Measurements from ENCODE around the gene IRF2BP2.
A peak's percentile ranks its signal among the peaks of the same experiment; 100 is the strongest.

The IRF2BP2 gene

GRCh38 chr1:234561319-234561718, 48.7 kb downstream of the IRF2BP2 start:
- no peak for DNase-seq (ENCODE audit: low spot score)
- Histone ChIP-seq H3K4me1 (ENCODE audit: control insufficient read depth in 2 of 2, insufficient read depth in 1 of 2, low read depth in 1 of 2, low read length in 2 of 2) (peaks cover 0 to 10% of the 10 kb centered on the region in 2 donors), H2BK15ac (ENCODE audit: low read length) (no peak overlapping the region), H3K9ac (ENCODE audit: low read depth, low read length, poor library complexity) (no peak overlapping the region), H3K18ac (ENCODE audit: low read length) (no peak overlapping the region), H3K4me3 (ENCODE audit: low read length in 2 of 2) (no peak overlapping the region), H3K27me3 (ENCODE audit: control insufficient read depth in 3 of 3, insufficient read depth in 3 of 3, low read depth in 1 of 3, low read length in 3 of 3) (no peaks in the 10 kb centered on the region), H3K4me2 (ENCODE audit: insufficient read depth, low read length, poor library complexity, severe bottlenecking) (no peak overlapping the region), H2AFZ (ENCODE audit: low read length) (no peak overlapping the region), H3K23ac (ENCODE audit: low read depth, low read length, poor library complexity) (no peak overlapping the region), H2AK5ac (ENCODE audit: low read depth, low read length) (no peak overlapping the region), H4K8ac (ENCODE audit: low read depth, low read length) (no peak overlapping the region), H3K27ac (replicated peaks; ENCODE audit: low read length) (no peak overlapping the region), H3K4ac (ENCODE audit: low read length) (no peak overlapping the region), H2BK12ac (ENCODE audit: low read length) (no peak overlapping the region), H3K14ac (ENCODE audit: low read length) (no peak overlapping the region), H2BK5ac (ENCODE audit: low read length) (no peak overlapping the region), H4K91ac (ENCODE audit: low read depth, low read length, poor library complexity) (no peak overlapping the region), H3K36me3 (replicated peaks in 1 of 2; ENCODE audit: control insufficient read depth in 2 of 2, insufficient read depth in 2 of 2, low read length in 2 of 2) (no peaks in the 10 kb centered on the region), H3K9me3 (replicated peaks in 1 of 2; ENCODE audit: control insufficient read depth in 2 of 2, insufficient read depth in 1 of 2, low read depth in 1 of 2, low read length in 2 of 2) (no peaks in the 10 kb centered on the region), H2BK120ac (ENCODE audit: low read depth, low read length) (no peak overlapping the region), H3K79me1 (ENCODE audit: low read depth, low read length) (no peaks in the 10 kb centered on the region)
- WGBS, 2 donors (ENCODE audit: extremely low coverage in 2 of 2, insufficient read length in 2 of 2, insufficient replicate concordance in 1 of 2): no CpG with 5 or more reads among the region's 5 CpGs

DNA sequence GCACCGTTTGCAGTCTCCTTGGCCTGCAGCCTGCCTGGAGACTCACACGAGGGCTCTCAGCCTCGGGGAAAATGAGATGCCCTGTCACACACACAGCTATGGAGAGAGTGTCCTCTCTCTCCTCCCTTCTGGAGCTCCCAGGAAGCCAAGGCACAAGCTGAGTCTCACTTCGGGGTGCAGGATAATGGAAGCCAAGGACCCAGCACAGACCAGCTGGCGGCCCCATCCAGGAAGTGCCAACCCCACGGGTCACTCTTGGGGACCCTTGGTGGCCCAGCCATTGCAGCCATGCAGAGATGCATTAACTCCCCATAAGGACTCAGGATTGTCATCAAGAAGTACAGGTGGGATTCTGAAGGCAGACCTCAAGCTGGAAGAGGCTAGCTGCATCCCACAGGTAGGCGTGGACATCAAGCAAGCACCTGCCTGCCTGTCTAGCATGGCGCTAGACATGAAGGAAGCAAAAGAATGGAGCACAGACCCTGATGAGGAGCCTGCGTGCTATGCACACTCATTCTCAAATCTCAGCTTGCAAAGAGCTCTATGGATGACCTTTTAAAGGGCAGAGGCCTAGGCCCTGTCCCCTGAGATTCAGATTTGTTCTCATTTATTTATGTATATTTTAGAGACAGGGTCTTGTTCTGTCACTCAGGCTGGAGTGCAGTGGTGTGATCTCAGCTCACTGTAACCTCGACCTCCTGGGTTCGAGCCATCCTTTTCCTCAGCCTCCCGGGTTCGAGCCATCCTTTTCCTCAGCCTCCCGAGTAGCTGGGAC, 49.9 kb downstream of the IRF2BP2 start:
- WGBS, 2 donors (ENCODE audit: extremely low coverage in 2 of 2, insufficient read length in 2 of 2, insufficient replicate concordance in 1 of 2): no CpG with 5 or more reads among the region's 14 CpGs
- H2AK5ac ChIP-seq (ENCODE audit: low read depth, low read length): peak overlapping the region; percentile 25
- no peak overlapping the region for H3K9ac ChIP-seq (ENCODE audit: low read depth, low read length, poor library complexity)
- H3K4me2 ChIP-seq (ENCODE audit: insufficient read depth, low read length, poor library complexity, severe bottlenecking): no peak overlapping the region
- peaks cover 2 to 10% of the 10 kb centered on the region in 2 donors for H3K4me1 ChIP-seq (ENCODE audit: control insufficient read depth in 2 of 2, insufficient read depth in 1 of 2, low read depth in 1 of 2, low read length in 2 of 2)
- no peak overlapping the region for H3K18ac ChIP-seq (ENCODE audit: low read length)
- H2BK15ac ChIP-seq (ENCODE audit: low read length): peak overlapping the region; percentile 38
- H3K14ac ChIP-seq (ENCODE audit: low read length): no peak overlapping the region
- no peaks in the 10 kb centered on the region for H3K36me3 ChIP-seq (replicated peaks in 1 of 2; ENCODE audit: control insufficient read depth in 2 of 2, insufficient read depth in 2 of 2, low read length in 2 of 2)
- H4K8ac ChIP-seq (ENCODE audit: low read depth, low read length): no peak overlapping the region
- H3K4ac ChIP-seq (ENCODE audit: low read length): no peak overlapping the region
- no peaks in the 10 kb centered on the region for H3K27me3 ChIP-seq (ENCODE audit: control insufficient read depth in 3 of 3, insufficient read depth in 3 of 3, low read depth in 1 of 3, low read length in 3 of 3)
- no peak for DNase-seq (ENCODE audit: low spot score)
- H2BK12ac ChIP-seq (ENCODE audit: low read length): no peak overlapping the region
- H3K4me3 ChIP-seq (ENCODE audit: low read length in 2 of 2): no peak overlapping the region
- H3K9me3 ChIP-seq (replicated peaks in 1 of 2; ENCODE audit: control insufficient read depth in 2 of 2, insufficient read depth in 1 of 2, low read depth in 1 of 2, low read length in 2 of 2): no peaks in the 10 kb centered on the region
- no peak overlapping the region for H3K27ac ChIP-seq (replicated peaks; ENCODE audit: low read length)
- no peak overlapping the region for H2BK5ac ChIP-seq (ENCODE audit: low read length)
- no peak overlapping the region for H2AFZ ChIP-seq (ENCODE audit: low read length)
- H3K23ac ChIP-seq (ENCODE audit: low read depth, low read length, poor library complexity): peak overlapping the region; percentile 12
- peak overlapping the region; percentile 5 for H2BK120ac ChIP-seq (ENCODE audit: low read depth, low read length)
- no peaks in the 10 kb centered on the region for H3K79me1 ChIP-seq (ENCODE audit: low read depth, low read length)
- no peak overlapping the region for H4K91ac ChIP-seq (ENCODE audit: low read depth, low read length, poor library complexity)

DNA sequence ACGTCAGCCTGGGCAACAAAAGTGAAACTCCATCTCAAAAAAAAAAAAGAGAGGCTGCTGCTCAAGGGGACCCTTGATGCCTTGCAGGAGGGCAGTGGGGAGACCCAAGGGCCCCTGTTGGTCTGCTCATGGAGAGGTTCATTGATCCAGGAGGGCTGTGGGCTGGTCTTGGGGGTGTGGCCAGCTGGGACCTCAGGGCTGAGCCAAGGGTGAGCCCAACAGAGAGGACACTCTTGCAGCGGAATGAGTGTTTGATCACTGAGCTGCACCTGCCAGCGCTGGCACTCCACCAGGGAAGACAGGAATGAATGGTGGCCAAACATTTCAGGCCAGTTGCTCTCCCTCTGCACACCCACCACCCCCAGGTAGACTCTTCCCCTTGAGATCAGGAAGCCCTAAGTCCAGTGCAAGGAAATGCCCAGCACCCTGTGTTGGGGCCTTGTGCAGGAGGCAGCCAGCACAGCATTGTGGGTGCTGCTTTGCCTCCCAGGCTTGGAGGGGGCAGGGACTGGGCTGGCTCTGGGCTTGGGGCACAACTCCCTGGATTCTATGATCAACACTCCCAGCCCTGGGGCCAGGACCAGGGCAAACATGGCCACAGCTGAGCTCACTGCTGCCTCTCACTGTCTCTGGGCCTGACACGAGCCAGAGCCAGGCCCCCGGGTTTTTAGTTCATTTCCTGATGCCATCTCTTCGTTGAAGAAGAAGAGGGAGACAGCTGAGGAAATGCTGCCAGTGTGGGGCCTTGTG, 50.7 kb downstream of the IRF2BP2 start:
- Histone ChIP-seq H3K4ac (ENCODE audit: low read length) (no peak overlapping the region), H3K27ac (replicated peaks; ENCODE audit: low read length) (no peak overlapping the region), H3K79me1 (ENCODE audit: low read depth, low read length) (no peaks in the 10 kb centered on the region), H3K18ac (ENCODE audit: low read length) (peak overlapping the region; percentile 55), H2BK120ac (ENCODE audit: low read depth, low read length) (peak overlapping the region; percentile 5), H3K23ac (ENCODE audit: low read depth, low read length, poor library complexity) (peak overlapping the region; percentile 76), H4K8ac (ENCODE audit: low read depth, low read length) (no peak overlapping the region), H3K9me3 (replicated peaks in 1 of 2; ENCODE audit: control insufficient read depth in 2 of 2, insufficient read depth in 1 of 2, low read depth in 1 of 2, low read length in 2 of 2) (no peaks in the 10 kb centered on the region), H2BK5ac (ENCODE audit: low read length) (peak overlapping the region; percentile 47), H3K4me2 (ENCODE audit: insufficient read depth, low read length, poor library complexity, severe bottlenecking) (no peak overlapping the region), H2AK5ac (ENCODE audit: low read depth, low read length) (peak overlapping the region; percentile 33), H3K14ac (ENCODE audit: low read length) (no peak overlapping the region), H2BK15ac (ENCODE audit: low read length) (peak overlapping the region; percentile 38), H2AFZ (ENCODE audit: low read length) (no peak overlapping the region), H3K9ac (ENCODE audit: low read depth, low read length, poor library complexity) (no peak overlapping the region), H3K4me3 (ENCODE audit: low read length in 2 of 2) (no peak overlapping the region), H3K4me1 (ENCODE audit: control insufficient read depth in 2 of 2, insufficient read depth in 1 of 2, low read depth in 1 of 2, low read length in 2 of 2) (peaks cover 4 to 7% of the 10 kb centered on the region in 2 donors), H3K36me3 (replicated peaks in 1 of 2; ENCODE audit: control insufficient read depth in 2 of 2, insufficient read depth in 2 of 2, low read length in 2 of 2) (no peaks in the 10 kb centered on the region), H4K91ac (ENCODE audit: low read depth, low read length, poor library complexity) (no peak overlapping the region), H3K27me3 (ENCODE audit: control insufficient read depth in 3 of 3, insufficient read depth in 3 of 3, low read depth in 1 of 3, low read length in 3 of 3) (no peaks in the 10 kb centered on the region), H2BK12ac (ENCODE audit: low read length) (no peak overlapping the region)
- no peak for DNase-seq (ENCODE audit: low spot score)
- no CpG with 5 or more reads among the region's 6 CpGs for WGBS, 2 donors (ENCODE audit: extremely low coverage in 2 of 2, insufficient read length in 2 of 2, insufficient replicate concordance in 1 of 2)

- no peaks in the 10 kb centered on the region for H3K9me3 ChIP-seq (replicated peaks in 1 of 2; ENCODE audit: control insufficient read depth in 2 of 2, insufficient read depth in 1 of 2, low read depth in 1 of 2, low read length in 2 of 2)
- H2AFZ ChIP-seq (ENCODE audit: low read length): no peak overlapping the region
- H3K14ac ChIP-seq (ENCODE audit: low read length): no peak overlapping the region
- H2BK15ac ChIP-seq (ENCODE audit: low read length): no peak overlapping the region
- no peak overlapping the region for H4K91ac ChIP-seq (ENCODE audit: low read depth, low read length, poor library complexity)
- no peak overlapping the region for H3K9ac ChIP-seq (ENCODE audit: low read depth, low read length, poor library complexity)
- H2BK5ac ChIP-seq (ENCODE audit: low read length): no peak overlapping the region
- WGBS, 2 donors (ENCODE audit: extremely low coverage in 2 of 2, insufficient read length in 2 of 2, insufficient replicate concordance in 1 of 2): no CpG with 5 or more reads among the region's 10 CpGs
- H3K4ac ChIP-seq (ENCODE audit: low read length): no peak overlapping the region
- H3K4me1 ChIP-seq (ENCODE audit: control insufficient read depth in 2 of 2, insufficient read depth in 1 of 2, low read depth in 1 of 2, low read length in 2 of 2): peaks cover 4 to 11% of the 10 kb centered on the region in 2 donors
- no peak overlapping the region for H3K4me2 ChIP-seq (ENCODE audit: insufficient read depth, low read length, poor library complexity, severe bottlenecking)
- no peak overlapping the region for H2BK12ac ChIP-seq (ENCODE audit: low read length)
- H4K8ac ChIP-seq (ENCODE audit: low read depth, low read length): no peak overlapping the region
- H3K27ac ChIP-seq (replicated peaks; ENCODE audit: low read length): no peak overlapping the region
- no peak overlapping the region for H3K4me3 ChIP-seq (ENCODE audit: low read length in 2 of 2)
- no peak overlapping the region for H2AK5ac ChIP-seq (ENCODE audit: low read depth, low read length)
- H2BK120ac ChIP-seq (ENCODE audit: low read depth, low read length): no peak overlapping the region
- H3K23ac ChIP-seq (ENCODE audit: low read depth, low read length, poor library complexity): no peak overlapping the region
- H3K36me3 ChIP-seq (replicated peaks in 1 of 2; ENCODE audit: control insufficient read depth in 2 of 2, insufficient read depth in 2 of 2, low read length in 2 of 2): no peaks in the 10 kb centered on the region
- no peak for DNase-seq (ENCODE audit: low spot score)
- no peaks in the 10 kb centered on the region for H3K27me3 ChIP-seq (ENCODE audit: control insufficient read depth in 3 of 3, insufficient read depth in 3 of 3, low read depth in 1 of 3, low read length in 3 of 3)
- no peak overlapping the region for H3K18ac ChIP-seq (ENCODE audit: low read length)
- no peaks in the 10 kb centered on the region for H3K79me1 ChIP-seq (ENCODE audit: low read depth, low read length)
These were observed 51.6 kb downstream of the IRF2BP2 start for GRCh38 chr1:234558330-234558836.

Measured in neuronal stem cell (in vitro differentiated cells).